Posterior vena cava (tissue), 2 donors: ENCODE measurements around the gene ANKRD11. TPM values are rescaled to one million over a fixed set of nuclear protein-coding genes. Genes with fewer than 3 reads are reported as not detected.

Source experiments
- DNase-seq: peaks from one replicate; pipeline ENCODE4 v3.0.0-alpha.2; 2020; ENCODE audit warnings: low spot score
- intact Hi-C, 2 donors: fragments of 100-400 bp; cut with DNase I; formaldehyde crosslinking; loops; one replicate each; pipeline versions ENCODE4 v1.14.1 to v1.14.2; 2022 to 2023
- total RNA-seq, 2 donors: library from RNA; stranded (reverse); fragmentation: NEBNext Ultra II Directional; extraction: Animal tissue kit (Norgen Biotek cat#: 25700); gene quantifications; one replicate each; pipeline ENCODE4 v1.2.1, GENCODE V29; 2021
- donor health status: DM: yes; HTN: yes; CAD: no.
- donor health status: DM: yes; HTN: yes; CAD: no.

Gene ANKRD11
- total RNA-seq, 2 donors from 2014 or later = 95.0 to 110 TPM

DNA sequence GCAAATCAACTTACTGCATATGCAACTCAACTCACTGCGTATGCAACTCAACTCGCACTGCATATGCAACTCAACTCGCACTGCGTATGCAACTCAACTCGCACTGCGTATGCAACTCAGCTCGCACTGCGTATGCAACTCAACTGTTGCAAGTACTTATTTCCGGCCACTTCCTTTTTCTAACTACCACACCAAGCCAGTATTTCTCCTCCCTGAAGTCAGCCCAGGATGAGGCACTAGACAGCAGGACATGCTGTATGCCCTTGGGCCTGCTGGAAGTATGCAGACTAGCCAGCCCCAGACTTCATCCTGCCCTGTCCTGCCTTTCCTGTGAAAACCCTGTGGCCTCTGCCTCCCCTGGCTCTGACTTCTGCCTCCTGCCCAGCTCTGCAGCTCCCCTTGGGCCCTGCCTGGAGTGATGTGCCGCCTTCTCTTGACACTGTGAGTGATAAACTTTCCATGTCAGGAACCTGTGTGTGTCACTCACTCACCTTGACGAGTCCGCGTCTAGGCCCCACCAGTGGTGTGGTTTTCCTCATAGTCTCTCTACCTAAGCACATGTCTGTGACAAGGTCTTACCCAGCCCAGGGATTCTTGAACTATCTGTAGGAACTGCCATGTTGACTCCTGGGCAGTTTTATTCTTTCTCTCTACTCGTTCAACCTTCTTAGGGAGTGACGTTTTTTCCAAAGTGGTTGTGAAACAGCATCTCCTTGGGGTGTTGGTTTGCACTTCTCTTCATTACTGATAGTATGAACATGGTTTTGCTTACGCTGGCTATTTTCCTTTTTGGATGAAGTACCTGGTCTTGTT lies 256.5 kb downstream of the ANKRD11 start:
- intact Hi-C loops = no loop called here
- no peak for DNase-seq

DNA sequence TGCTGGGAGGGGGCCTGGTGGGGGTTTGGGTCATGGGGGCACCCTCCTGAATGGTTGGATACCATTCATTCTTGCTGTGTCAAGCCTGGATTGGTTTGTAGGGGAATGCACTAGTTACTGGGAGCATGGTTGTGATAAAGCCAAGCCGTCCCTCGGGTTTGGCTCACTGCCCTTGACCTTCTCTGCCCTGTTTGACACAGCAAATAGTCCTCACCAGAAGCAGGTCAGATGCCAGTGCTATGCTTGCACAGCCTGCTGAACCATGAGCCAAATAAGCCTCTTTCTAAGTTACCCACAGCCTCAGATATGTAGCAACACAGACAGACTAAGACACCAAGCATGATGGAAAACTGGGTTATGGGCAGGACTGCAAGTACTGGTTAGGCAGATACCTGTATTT lies 258.3 kb downstream of the ANKRD11 start:
- intact Hi-C loops = no loop called here

DNA sequence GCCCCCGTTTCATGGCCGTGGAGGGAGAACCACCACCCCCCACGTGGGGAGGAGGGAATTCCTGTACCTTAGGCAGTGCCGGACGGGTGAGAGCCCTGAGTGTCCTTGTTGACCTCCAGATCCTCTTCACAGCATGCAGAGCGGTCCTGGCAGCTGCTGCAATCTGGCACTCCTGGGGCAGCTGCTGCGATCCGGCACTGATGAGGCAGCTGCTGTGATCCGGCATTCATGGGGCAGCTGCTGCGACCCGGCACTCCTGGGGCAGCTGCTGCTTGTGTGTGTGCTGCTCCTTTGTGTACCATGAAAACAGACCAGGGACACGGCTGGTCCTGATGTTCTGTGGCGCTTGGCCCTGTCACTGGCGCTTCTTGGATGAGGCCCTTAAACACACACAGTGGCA lies 260.1 kb downstream of the ANKRD11 start:
- intact Hi-C loops = no loop called here
- DNase-seq = no peak

More for the DNA sequence above, 258.3 kb downstream of the ANKRD11 start:
- DNase-seq = no peak

DNA sequence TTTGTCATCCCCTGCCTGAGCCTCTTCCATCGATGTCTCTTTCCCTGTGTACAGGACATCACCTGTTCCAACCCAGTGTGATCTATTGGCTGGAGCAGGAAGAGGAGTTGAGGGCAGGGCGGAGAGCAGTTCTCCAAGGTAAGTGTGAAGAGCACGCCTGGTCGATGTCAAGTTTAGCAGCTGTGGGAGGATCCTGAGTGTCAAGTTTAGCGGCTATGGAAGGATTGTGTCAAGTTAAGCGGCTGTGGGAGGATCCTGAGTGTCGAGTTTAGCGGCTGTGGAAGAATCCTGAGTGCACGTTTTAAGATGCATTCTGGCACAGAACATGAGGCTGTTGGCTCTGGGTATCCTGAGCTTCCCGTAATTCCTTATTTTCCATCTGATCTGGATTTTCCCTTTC lies 265.7 kb downstream of the ANKRD11 start:
- DNase-seq = no peak
- intact Hi-C loops = no loop called here

- DNase-seq = no peak
- intact Hi-C loops = no loop called here
Observed at GRCh38 chr16:89222931-89223330, 267.4 kb downstream of the ANKRD11 start.

DNA sequence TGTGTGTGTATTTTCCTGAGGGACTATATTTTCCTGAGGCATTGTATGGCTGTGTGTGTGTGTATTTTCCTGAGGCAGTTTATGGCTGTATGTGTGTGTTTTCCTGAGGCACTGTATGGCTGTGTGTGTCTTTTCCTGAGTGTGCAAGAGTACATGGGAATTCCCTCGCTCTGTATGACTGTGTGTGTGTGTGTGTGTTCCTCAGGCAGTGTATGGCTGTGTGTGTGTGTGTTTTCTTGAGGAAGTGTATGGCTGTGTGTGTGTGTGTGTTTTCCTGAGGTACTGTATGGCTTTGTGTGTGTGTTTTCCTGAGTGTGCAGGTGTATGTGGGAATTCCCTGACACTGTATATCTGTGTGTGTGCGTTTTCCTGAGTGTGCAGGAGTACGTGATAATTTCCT lies 268.8 kb downstream of the ANKRD11 start:
- intact Hi-C loops = no loop called here
- no peak for DNase-seq

GRCh38 chr16:89219365-89219764 lies 271.0 kb downstream of the ANKRD11 start:
- DNase-seq = no peak
- intact Hi-C loops = loop anchor here (10.0 kb wide), 1 partner anchor 275 kb away; no protein-coding TSS in a partner anchor

Other genes with a start within 250 kb of the ANKRD11 start
- gene SPG7, start 17.8 kb upstream of the ANKRD11 start, total RNA-seq = 10 to 100 TPM; 64.1 to 65.2 TPM
- 1,000 to 10,000 TPM; 1,338 to 1,459 TPM for gene RPL13, start 70.1 kb upstream of the ANKRD11 start, total RNA-seq
- under 1 TPM in 1 of 2 donors, not detected in 1; 0.71 TPM for gene CPNE7, start 85.2 kb upstream of the ANKRD11 start, total RNA-seq
- gene DPEP1, start 123.1 kb upstream of the ANKRD11 start, total RNA-seq = under 1 TPM in 1 of 2 donors, not detected in 1; 0.79 TPM
- 10 to 100 TPM; 47.1 to 59.8 TPM for gene CHMP1A, start 167.1 kb upstream of the ANKRD11 start, total RNA-seq
- gene SPATA33, start 167.3 kb upstream of the ANKRD11 start, total RNA-seq = 1 to 10 TPM; 5.0 to 5.8 TPM
- 10 to 100 TPM; 33.7 to 37.5 TPM for gene CDK10, start 196.1 kb upstream of the ANKRD11 start, total RNA-seq
- 10 to 100 TPM in 1 of 2 donors, 1 to 10 TPM in 1; 7.9 to 13.0 TPM for gene SPATA2L, start 211.1 kb upstream of the ANKRD11 start, total RNA-seq
- gene VPS9D1, start 230.3 kb upstream of the ANKRD11 start, total RNA-seq = 10 to 100 TPM in 1 of 2 donors, 1 to 10 TPM in 1; 8.4 to 11.8 TPM
- gene ZNF276, start 231.0 kb upstream of the ANKRD11 start, total RNA-seq = 10 to 100 TPM; 16.4 to 17.4 TPM